ENCODE measurements around the gene MMP8.
A peak's percentile ranks its signal among the peaks of the same experiment; 100 is the strongest.
"Not testable (repeated sequence)": the region's sequence is repeated elsewhere in the genome, so short reads cannot be mapped to it uniquely, and the experiment has no call there.

Gene MMP8

DNA sequence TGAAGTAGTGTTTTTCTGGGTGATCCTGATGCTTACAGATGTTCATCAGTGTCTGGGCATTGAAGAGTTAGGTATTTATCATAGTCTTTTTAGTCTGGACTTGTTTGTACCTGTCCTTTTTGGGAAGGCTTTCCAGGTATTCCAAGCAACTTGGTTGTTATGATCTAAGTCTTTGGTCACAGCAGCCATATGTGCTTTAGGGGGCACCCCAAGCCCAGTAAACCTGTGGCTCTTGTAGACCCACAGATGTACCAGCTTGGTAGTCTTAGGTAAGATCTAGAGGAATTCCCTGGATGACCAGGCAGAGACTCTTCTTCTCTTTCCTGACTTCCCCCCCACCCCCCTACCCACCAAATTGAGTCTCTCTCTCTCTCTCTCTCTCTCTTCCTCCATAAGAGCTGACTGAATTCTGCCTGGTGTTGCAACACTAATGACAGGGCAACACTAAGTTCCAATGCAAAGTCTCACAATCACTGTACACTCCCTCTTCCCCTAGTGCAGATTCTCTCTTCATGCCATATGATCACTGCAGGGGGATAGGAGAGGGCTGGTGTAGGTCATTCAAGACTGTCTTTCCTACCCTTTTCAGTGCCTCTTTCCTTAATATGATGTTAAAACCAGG is 24.5 kb upstream of the MMP8 start:
- no peak for DNase-seq (ENCODE audit: low read depth in 2 of 2)
- TF ChIP-seq, protein P1, sequence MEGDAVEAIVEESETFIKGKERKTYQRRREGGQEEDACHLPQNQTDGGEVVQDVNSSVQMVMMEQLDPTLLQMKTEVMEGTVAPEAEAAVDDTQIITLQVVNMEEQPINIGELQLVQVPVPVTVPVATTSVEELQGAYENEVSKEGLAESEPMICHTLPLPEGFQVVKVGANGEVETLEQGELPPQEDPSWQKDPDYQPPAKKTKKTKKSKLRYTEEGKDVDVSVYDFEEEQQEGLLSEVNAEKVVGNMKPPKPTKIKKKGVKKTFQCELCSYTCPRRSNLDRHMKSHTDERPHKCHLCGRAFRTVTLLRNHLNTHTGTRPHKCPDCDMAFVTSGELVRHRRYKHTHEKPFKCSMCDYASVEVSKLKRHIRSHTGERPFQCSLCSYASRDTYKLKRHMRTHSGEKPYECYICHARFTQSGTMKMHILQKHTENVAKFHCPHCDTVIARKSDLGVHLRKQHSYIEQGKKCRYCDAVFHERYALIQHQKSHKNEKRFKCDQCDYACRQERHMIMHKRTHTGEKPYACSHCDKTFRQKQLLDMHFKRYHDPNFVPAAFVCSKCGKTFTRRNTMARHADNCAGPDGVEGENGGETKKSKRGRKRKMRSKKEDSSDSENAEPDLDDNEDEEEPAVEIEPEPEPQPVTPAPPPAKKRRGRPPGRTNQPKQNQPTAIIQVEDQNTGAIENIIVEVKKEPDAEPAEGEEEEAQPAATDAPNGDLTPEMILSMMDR (IDR thresholded peaks at IDR 0.05; ENCODE audit: low read depth, low read length) = no peak
- no peak overlapping the region for H3K4me3 ChIP-seq (replicated peaks in 1 of 2; ENCODE audit: low read depth in 2 of 2, low read length in 2 of 2)

DNA sequence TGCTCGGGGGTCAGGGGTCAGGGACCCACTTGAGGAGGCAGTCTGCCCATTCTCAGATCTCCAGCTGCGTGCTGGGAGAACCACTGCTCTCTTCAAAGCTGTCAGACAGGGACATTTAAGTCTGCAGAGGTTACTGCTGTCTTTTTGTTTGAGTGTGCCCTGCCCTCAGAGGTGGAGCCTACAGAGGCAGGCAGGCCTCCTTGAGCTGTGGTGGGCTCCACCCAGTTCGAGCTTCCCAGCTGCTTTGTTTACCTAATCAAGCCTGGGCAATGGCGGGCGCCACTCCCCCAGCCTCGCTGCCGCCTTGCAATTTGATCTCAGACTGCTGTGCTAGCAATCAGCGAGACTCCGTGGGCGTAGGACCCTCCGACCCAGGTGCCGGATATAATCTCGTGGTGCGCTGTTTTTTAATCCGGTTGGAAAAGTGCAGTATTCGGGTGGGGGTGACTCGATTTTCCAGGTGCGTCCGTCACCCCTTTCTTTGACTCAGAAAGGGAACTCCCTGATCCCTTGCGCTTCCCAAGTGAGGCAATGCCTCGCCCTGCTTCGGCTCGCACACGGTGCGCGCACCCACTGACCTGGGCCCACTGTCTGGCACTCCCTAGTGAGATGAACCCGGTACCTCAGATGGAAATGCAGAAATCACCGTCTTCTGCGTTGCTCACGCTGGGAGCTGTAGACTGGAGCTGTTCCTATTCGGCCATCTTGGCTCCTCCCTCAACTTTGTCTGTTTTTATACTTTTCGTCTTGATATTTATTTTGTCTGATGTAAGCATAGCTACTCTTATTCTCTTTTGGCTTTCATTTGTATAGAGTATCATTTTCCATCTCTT is 22.2 kb upstream of the MMP8 start:
- H3K4me3 ChIP-seq (replicated peaks in 1 of 2; ENCODE audit: low read depth in 2 of 2, low read length in 2 of 2); DNase-seq (ENCODE audit: low read depth in 2 of 2): not testable (repeated sequence)

DNA sequence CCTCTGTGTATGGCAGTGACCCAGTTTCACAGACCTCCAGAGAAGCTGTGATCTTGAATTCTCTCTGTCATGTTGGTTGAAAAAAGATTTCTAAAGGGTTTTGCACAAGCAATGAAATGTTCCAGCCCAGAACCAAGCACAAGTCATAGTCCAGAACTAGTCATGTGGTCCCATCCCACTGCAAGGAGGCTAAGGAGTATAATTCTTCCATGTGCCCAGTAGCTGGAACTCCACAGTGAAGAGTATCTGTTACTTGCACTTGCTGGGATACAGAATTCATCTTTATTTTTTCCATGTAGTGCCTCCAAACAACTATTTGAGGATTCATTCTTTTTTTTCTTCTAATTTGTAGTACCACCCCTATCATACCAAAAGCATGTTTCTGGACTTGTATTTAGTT is 9.9 kb upstream of the MMP8 start:
- H3K4me3 ChIP-seq (replicated peaks in 1 of 2; ENCODE audit: low read depth in 2 of 2, low read length in 2 of 2) = no peak overlapping the region
- TF ChIP-seq, protein P1 (IDR thresholded peaks at IDR 0.05; ENCODE audit: low read depth, low read length) = no peak
- DNase-seq (ENCODE audit: low read depth in 2 of 2) = no peak

DNA sequence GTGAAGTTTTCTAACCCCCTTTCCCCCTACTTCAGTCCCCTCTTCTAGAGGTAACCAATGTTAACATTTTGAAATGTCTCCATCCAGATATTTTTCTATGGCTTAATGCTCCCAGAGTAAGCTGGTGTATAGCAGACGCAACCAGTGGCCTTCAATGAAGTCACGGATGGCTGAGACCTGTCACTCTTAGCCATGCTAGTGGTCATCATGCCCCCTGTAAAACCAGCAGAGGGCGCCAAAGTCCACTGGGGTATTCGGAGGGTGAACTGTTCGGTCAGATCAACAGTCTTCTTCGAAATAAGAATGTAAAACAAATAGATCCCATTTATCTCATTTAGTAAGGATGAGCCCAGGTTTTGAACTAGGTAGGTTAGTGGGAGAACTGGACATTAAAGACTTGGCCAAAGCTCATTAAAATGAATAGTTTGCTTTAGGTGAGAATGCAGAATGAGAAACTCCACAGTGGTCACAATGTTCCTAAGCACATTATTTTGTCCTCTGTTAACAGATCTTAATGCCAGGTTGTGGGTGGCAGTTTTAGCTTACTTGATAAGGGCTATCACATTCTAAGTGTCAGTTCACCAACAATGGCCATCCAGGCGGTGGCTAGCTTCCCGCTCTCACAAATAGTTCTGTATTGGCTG is 8.6 kb upstream of the MMP8 start:
- peak; percentile 39 to 68 for DNase-seq (ENCODE audit: low read depth in 2 of 2)
- H3K4me3 ChIP-seq (replicated peaks in 1 of 2; ENCODE audit: low read depth in 2 of 2, low read length in 2 of 2) = no peak overlapping the region
- TF ChIP-seq, protein P1 (IDR thresholded peaks at IDR 0.05; ENCODE audit: low read depth, low read length) = peak; percentile 92

DNA sequence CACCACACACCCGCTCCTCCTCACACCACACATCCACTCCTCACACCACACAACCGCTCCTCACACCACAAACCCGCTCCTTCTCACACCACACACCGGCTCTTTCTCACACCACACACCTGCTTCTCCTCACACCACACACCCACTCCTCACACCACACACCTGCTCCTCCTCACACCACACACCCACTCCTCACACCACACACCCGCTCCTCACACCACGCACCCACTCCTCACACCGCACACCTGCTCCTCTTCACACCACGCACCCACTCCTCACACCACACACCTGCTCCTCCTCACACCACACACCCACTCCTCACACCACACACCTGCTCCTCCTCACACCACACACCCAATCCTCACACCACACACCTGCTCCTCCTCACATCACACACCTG is 6.2 kb upstream of the MMP8 start:
- not testable (repeated sequence) for DNase-seq (ENCODE audit: low read depth in 2 of 2); H3K4me3 ChIP-seq (replicated peaks in 1 of 2; ENCODE audit: low read depth in 2 of 2, low read length in 2 of 2)

DNA sequence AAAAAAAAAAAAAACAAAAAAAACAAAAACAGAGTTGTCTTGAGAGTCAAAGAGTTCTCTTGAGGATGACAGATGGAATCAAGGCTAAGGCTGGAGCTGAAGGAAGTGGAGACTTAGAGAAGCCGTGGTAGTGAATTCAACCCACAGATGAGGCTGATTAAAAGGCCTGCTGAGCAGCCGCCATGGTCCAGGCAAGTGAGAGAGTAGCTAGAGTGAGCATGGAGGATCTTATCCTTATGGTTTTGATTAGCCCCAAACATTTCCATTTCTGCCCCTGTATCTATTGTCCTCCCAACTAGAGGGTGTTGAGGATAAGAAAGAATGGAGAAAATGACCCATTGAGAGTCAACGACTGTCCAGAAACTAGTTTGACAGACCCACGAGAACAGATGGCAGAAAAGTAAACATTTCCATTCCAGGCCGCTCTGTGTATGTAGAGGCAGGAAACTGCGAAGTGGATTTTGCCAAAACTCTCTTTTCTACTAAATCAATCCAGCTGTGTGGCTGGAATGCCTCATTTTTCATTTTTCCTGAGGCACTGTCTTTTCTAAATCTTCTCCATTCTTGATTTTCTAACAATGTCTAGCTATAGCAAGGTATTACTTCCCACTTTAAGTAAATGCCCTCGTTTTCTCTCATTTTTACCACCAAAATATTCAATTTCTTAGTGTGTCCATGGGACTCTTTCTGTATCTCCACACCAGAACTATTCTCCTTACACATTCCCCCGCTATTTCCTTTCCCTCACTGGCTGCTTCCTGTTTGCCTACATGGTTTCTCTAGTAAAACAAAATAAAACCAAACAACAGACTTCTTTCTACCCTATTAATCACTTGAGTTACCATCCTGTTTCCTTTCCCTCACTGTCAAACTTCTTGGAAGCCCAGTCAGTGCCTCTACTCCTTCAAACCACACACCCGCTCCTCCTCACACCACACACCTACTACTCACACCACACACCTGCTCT is 5.4 kb upstream of the MMP8 start:
- DNase-seq (ENCODE audit: low read depth in 2 of 2) = peak in 1 of 2 donors; percentile 5
- TF ChIP-seq, protein P1 (IDR thresholded peaks at IDR 0.05; ENCODE audit: low read depth, low read length) = no peak
- H3K4me3 ChIP-seq (replicated peaks in 1 of 2; ENCODE audit: low read depth in 2 of 2, low read length in 2 of 2) = no peak overlapping the region

DNA sequence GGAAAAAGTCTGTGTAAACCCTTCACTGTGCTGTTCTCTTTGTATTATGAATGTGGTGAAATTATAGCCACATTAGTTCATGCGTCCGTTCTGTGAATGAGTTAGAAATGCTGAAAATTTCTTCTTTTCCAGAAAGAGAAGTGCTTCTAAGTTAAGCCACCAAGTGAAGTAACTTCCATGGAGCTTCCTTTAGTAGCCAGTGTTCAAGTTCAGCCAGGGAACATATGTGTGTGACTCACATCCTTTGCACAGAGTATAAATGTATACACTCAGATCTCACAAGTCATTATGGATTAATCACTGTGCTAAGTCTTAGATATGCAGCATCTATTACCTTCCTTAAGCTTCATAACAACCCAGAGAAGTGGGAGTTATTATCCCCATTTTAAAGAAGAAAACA is 3.1 kb upstream of the MMP8 start:
- DNase-seq (ENCODE audit: low read depth in 2 of 2) = peak; percentile 12 to 69
- no peak overlapping the region for H3K4me3 ChIP-seq (replicated peaks in 1 of 2; ENCODE audit: low read depth in 2 of 2, low read length in 2 of 2)
- TF ChIP-seq, protein P1 (IDR thresholded peaks at IDR 0.05; ENCODE audit: low read depth, low read length) = no peak
